ENCODE data around the gene ETS1.

ETS1 gene

GRCh38 chr11:128497061-128497775 lies 90.1 kb downstream of the ETS1 start:
- peak overlapping the region; percentile 46 to 75 (median 55) for H3K4me2 ChIP-seq
- H3K4me3 ChIP-seq, result no peak overlapping the region
- peaks cover 0 to 6% (median 0%) of the 10 kb centered on the region in 11 experiments; a peak in 1 of 22 replicates for H3K9me3 ChIP-seq (replicated peaks in 1 of 11)
- no peak for TF ChIP-seq Cebpa-rat (IDR thresholded peaks at IDR 0.05)
- H3K9ac ChIP-seq, result peak overlapping the region in 1 of 11 experiments; percentile 24; a peak in 1 of 22 replicates
- H3K36me3 ChIP-seq, result peaks cover 6 to 100% (median 78%) of the 10 kb centered on the region in 11 experiments; a peak in 19 of 22 replicates
- peaks cover 21 to 100% (median 58%) of the 10 kb centered on the region in 10 experiments for H3K4me1 ChIP-seq
- H3K27ac ChIP-seq, result peak overlapping the region in 5 of 11 experiments; percentile 11 to 47 (median 26); a peak in 9 of 22 replicates
- no peaks in the 10 kb centered on the region for H3K27me3 ChIP-seq
- H4K20me1 ChIP-seq, result peaks cover 24 to 100% (median 98%) of the 10 kb centered on the region in 11 experiments; a peak in 21 of 22 replicates

GRCh38 chr11:128496692-128497060 lies 90.7 kb downstream of the ETS1 start:
- H3K4me1 ChIP-seq, result peaks cover 16 to 100% (median 57%) of the 10 kb centered on the region in 10 experiments
- no peak overlapping the region for H3K4me3 ChIP-seq
- peaks cover 6 to 100% (median 78%) of the 10 kb centered on the region in 11 experiments; a peak in 19 of 22 replicates for H3K36me3 ChIP-seq
- H3K27me3 ChIP-seq, result no peaks in the 10 kb centered on the region
- peak overlapping the region; percentile 46 to 75 (median 55) for H3K4me2 ChIP-seq
- TF ChIP-seq Cebpa-rat (IDR thresholded peaks at IDR 0.05), result no peak
- no peak overlapping the region for H3K9ac ChIP-seq
- peaks cover 0 to 6% (median 0%) of the 10 kb centered on the region in 11 experiments; a peak in 1 of 22 replicates for H3K9me3 ChIP-seq (replicated peaks in 1 of 11)
- peak overlapping the region in 5 of 11 experiments; percentile 11 to 47 (median 26); a peak in 9 of 22 replicates for H3K27ac ChIP-seq
- peaks cover 18 to 100% (median 98%) of the 10 kb centered on the region in 11 experiments; a peak in 21 of 22 replicates for H4K20me1 ChIP-seq

- Histone ChIP-seq H3K27ac (peak overlapping the region in 3 of 11 experiments; percentile 15 to 47 (median 26); a peak in 6 of 22 replicates), H3K4me1 (peaks cover 15 to 100% (median 57%) of the 10 kb centered on the region in 10 experiments), H3K4me3 (no peak overlapping the region), H3K36me3 (peaks cover 6 to 100% (median 78%) of the 10 kb centered on the region in 11 experiments; a peak in 19 of 22 replicates), H3K27me3 (no peaks in the 10 kb centered on the region), H3K4me2 (peak overlapping the region in 10 of 11 experiments; percentile 46 to 75 (median 58); a peak in 17 of 22 replicates), H4K20me1 (peaks cover 14 to 100% (median 98%) of the 10 kb centered on the region in 11 experiments; a peak in 21 of 22 replicates), H3K9ac (no peak overlapping the region), H3K9me3 (replicated peaks in 1 of 11) (peaks cover 0 to 6% (median 0%) of the 10 kb centered on the region in 11 experiments; a peak in 1 of 22 replicates)
- TF ChIP-seq Cebpa-rat (IDR thresholded peaks at IDR 0.05), result no peak
Measured at GRCh38 chr11:128496249-128496648, 91.1 kb downstream of the ETS1 start.

GRCh38 chr11:128494418-128495332 lies 92.7 kb downstream of the ETS1 start:
- no peak overlapping the region for H3K9ac ChIP-seq
- H3K4me2 ChIP-seq, result peak overlapping the region in 3 of 11 experiments; percentile 9 to 75 (median 31); a peak in 5 of 22 replicates
- TF ChIP-seq Cebpa-rat (IDR thresholded peaks at IDR 0.05), result no peak
- 0 out of 22 replicates have a peak overlapping the region, but pooled peaks of 1 of the 11 experiments have one; percentile 9 for H3K27ac ChIP-seq
- peaks cover 9 to 100% (median 80%) of the 10 kb centered on the region in 11 experiments for H3K36me3 ChIP-seq
- peaks cover 0 to 6% (median 0%) of the 10 kb centered on the region in 11 experiments; a peak in 1 of 22 replicates for H3K9me3 ChIP-seq (replicated peaks in 1 of 11)
- H4K20me1 ChIP-seq, result peaks cover 2 to 100% (median 94%) of the 10 kb centered on the region in 11 experiments; a peak in 21 of 22 replicates
- peaks cover 15 to 100% (median 51%) of the 10 kb centered on the region in 10 experiments for H3K4me1 ChIP-seq
- no peak overlapping the region for H3K4me3 ChIP-seq
- no peaks in the 10 kb centered on the region for H3K27me3 ChIP-seq

GRCh38 chr11:128493570-128493965 lies 93.8 kb downstream of the ETS1 start:
- Histone ChIP-seq H3K27ac (peak overlapping the region in 6 of 11 experiments; percentile 4 to 69 (median 42); a peak in 8 of 22 replicates), H3K36me3 (peaks cover 18 to 100% (median 81%) of the 10 kb centered on the region in 11 experiments), H3K9me3 (replicated peaks in 1 of 11) (peaks cover 0 to 6% (median 0%) of the 10 kb centered on the region in 11 experiments; a peak in 1 of 22 replicates), H3K4me2 (peak overlapping the region in 8 of 11 experiments; percentile 4 to 82 (median 58); a peak in 12 of 22 replicates), H4K20me1 (peaks cover 0 to 99% (median 92%) of the 10 kb centered on the region in 11 experiments; a peak in 21 of 22 replicates), H3K4me1 (peaks cover 15 to 100% (median 52%) of the 10 kb centered on the region in 10 experiments), H3K27me3 (no peaks in the 10 kb centered on the region), H3K9ac (peak overlapping the region in 2 of 11 experiments; percentile 14 to 54; a peak in 1 of 22 replicates), H3K4me3 (peak overlapping the region in 1 of 10 experiments; percentile 5; a peak in 1 of 20 replicates)
- TF ChIP-seq Cebpa-rat (IDR thresholded peaks at IDR 0.05), result no peak

GRCh38 chr11:128492903-128493569 lies 94.3 kb downstream of the ETS1 start:
- peak overlapping the region in 6 of 11 experiments; percentile 4 to 69 (median 42); a peak in 10 of 22 replicates for H3K27ac ChIP-seq
- H3K4me2 ChIP-seq, result peak overlapping the region in 9 of 11 experiments; percentile 4 to 82 (median 51); a peak in 15 of 22 replicates
- H3K4me1 ChIP-seq, result peaks cover 15 to 100% (median 47%) of the 10 kb centered on the region in 10 experiments

GRCh38 chr11:128492461-128492860 lies 94.9 kb downstream of the ETS1 start:
- Histone ChIP-seq H3K27ac (peak overlapping the region in 6 of 11 experiments; percentile 4 to 69 (median 40); a peak in 9 of 22 replicates), H3K4me3 (no peak overlapping the region), H3K4me1 (peaks cover 9 to 100% (median 41%) of the 10 kb centered on the region in 10 experiments), H3K9ac (peak overlapping the region in 1 of 11 experiments; percentile 54; a peak in 2 of 22 replicates), H4K20me1 (peaks cover 0 to 88% (median 81%) of the 10 kb centered on the region in 11 experiments; a peak in 20 of 22 replicates), H3K4me2 (peak overlapping the region in 9 of 11 experiments; percentile 4 to 82 (median 51); a peak in 15 of 22 replicates), H3K36me3 (peaks cover 29 to 100% (median 92%) of the 10 kb centered on the region in 11 experiments), H3K27me3 (no peaks in the 10 kb centered on the region), H3K9me3 (replicated peaks in 1 of 11) (peaks cover 0 to 6% (median 0%) of the 10 kb centered on the region in 11 experiments; a peak in 1 of 22 replicates)
- no peak for TF ChIP-seq Cebpa-rat (IDR thresholded peaks at IDR 0.05)

More at GRCh38 chr11:128492903-128493569, 94.3 kb downstream of the ETS1 start:
- peaks cover 24 to 100% (median 86%) of the 10 kb centered on the region in 11 experiments for H3K36me3 ChIP-seq
- H3K27me3 ChIP-seq, result no peaks in the 10 kb centered on the region
- peaks cover 0 to 94% (median 86%) of the 10 kb centered on the region in 11 experiments; a peak in 20 of 22 replicates for H4K20me1 ChIP-seq
- peaks cover 0 to 6% (median 0%) of the 10 kb centered on the region in 11 experiments; a peak in 1 of 22 replicates for H3K9me3 ChIP-seq (replicated peaks in 1 of 11)
- H3K4me3 ChIP-seq, result peak overlapping the region in 1 of 10 experiments; percentile 5; a peak in 1 of 20 replicates
- no peak for TF ChIP-seq Cebpa-rat (IDR thresholded peaks at IDR 0.05)
- peak overlapping the region in 2 of 11 experiments; percentile 14 to 54; a peak in 1 of 22 replicates for H3K9ac ChIP-seq
